ENCODE data around the gene SETDB1. TPM values are rescaled to one million over a fixed set of nuclear protein-coding genes. Genes with fewer than 3 reads are reported as not detected.
"Not testable (repeated sequence)": the region's sequence is repeated elsewhere in the genome, so short reads cannot be mapped to it uniquely, and the experiment has no call there.

Gene SETDB1
- 45.8 TPM for total RNA-seq
- long read RNA-seq, full-length matches to known transcripts, result 1 of 19 reads
- long read RNA-seq, partial matches to known transcripts, result 7 of 19 reads
- long read RNA-seq, other reads (novel, unspliced or antisense), result 11 of 19 reads

DNA sequence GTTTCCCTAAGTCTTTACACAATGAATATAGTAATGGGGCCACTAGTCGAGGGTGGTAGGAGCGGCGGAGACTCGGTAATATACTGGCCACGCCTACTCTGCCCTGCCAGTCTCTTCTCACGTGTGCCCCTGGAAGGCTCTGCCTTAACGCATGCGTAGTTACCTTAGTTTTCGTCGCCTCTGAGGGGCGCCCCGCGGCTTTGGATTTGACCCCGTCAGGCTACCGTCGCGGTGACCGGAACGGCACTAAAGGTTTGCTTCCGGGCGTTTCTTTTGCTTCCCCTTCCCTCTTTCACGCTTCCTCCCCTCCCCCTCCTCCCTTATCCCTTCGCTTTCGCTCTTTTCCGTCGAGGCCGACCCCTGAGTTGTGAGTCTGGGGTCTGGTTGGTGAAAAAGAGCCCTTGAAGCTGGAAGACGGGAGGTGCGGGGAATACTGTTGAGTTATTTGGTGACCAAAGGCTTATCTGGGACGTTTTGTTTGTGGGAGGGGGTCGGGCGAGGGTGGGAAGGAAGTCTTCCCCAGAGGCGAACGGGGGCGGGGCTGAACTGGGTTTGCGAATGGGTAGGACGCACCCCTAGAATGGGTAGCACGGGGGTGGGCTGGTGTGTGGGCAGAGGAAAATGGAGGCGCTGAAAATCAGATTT lies at the start of gene SETDB1:
SETDB1 (plus strand) TSS at position 267 of the 645 bp plus-strand sequence. CDS start 1,352 bp downstream, outside the sequence.
- peak within 1 kb of the TSS; percentile 72 for H3K4me3 ChIP-seq
- DNase-seq, result peak; percentile 98
- TF ChIP-seq, protein P1, sequence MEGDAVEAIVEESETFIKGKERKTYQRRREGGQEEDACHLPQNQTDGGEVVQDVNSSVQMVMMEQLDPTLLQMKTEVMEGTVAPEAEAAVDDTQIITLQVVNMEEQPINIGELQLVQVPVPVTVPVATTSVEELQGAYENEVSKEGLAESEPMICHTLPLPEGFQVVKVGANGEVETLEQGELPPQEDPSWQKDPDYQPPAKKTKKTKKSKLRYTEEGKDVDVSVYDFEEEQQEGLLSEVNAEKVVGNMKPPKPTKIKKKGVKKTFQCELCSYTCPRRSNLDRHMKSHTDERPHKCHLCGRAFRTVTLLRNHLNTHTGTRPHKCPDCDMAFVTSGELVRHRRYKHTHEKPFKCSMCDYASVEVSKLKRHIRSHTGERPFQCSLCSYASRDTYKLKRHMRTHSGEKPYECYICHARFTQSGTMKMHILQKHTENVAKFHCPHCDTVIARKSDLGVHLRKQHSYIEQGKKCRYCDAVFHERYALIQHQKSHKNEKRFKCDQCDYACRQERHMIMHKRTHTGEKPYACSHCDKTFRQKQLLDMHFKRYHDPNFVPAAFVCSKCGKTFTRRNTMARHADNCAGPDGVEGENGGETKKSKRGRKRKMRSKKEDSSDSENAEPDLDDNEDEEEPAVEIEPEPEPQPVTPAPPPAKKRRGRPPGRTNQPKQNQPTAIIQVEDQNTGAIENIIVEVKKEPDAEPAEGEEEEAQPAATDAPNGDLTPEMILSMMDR (IDR thresholded peaks at IDR 0.05), result no peak
- peak; percentile 99 for ATAC-seq
- peaks cover 35% of the 10 kb centered on the region for H3K36me3 ChIP-seq
- intact Hi-C loops (cut with DNase I), result loop anchor here (10.0 kb wide), 1 partner anchor 71 kb away; no protein-coding TSS in a partner anchor
- no peaks in the 10 kb centered on the region for H3K9me3 ChIP-seq
- peak within 1 kb of the TSS; percentile 86 for H3K27ac ChIP-seq
- no peaks in the 10 kb centered on the region for H3K27me3 ChIP-seq
- peaks cover 15% of the 10 kb centered on the region for H3K4me1 ChIP-seq

DNA sequence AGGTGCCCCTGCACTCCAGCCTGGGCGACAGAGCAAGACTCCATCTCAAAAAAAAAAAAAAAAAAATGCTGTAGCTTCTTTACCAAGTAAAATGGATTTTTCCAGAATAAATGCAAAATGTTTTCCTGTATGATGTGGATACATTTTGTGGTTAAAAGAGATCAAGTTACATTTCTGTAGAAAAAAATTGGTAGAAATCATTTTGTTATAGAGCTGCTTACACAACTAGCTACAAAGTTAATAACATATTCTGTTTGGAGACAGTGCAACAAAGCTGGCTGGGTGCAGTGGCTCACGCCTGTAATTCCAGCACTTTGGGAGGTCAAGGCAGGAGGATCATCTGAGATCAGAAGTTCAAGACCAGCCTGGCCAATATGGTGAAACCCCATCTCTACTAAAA lies 47.2 kb upstream of the SETDB1 start:
- ATAC-seq; H3K4me1 ChIP-seq; H3K27ac ChIP-seq; H3K4me3 ChIP-seq; H3K9me3 ChIP-seq; DNase-seq; intact Hi-C loops (cut with DNase I); H3K27me3 ChIP-seq; H3K36me3 ChIP-seq: not testable (repeated sequence)

DNA sequence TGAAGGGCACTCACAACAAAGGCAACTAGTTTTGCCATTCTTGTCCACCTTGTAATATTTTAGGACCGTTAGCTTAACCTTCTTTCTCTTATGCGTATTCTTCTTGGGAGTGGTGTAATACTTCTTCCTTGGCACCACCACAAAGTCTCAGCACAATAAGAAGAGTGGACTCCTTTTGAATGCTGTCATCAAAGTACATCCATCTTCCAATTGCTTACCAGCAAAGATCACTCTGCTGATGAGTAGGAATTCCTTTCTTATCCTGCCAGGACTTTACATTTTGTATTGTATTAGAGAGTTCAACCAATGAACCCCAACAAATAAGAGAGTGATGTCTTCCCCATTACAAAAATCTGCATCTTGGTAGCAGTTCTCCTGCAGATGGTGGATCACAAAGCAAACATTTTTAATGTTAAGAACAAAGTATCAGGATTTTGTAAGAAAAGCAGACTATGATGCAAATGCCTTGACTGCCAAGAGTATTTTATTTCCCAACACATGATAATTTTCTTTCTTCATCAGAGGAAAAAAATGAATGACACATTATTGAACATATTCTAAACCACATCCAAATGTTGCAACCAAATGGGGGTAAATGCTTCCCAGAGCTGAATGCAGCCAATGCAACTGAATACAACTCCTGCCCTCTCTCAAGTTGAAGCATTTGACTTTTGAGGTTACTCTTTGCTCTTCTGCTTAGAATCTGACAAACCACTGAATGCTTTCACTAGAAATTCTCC lies 44.7 kb upstream of the SETDB1 start:
- peak; percentile 70 for ATAC-seq
- TF ChIP-seq, protein P1 (IDR thresholded peaks at IDR 0.05), result no peak
- Histone ChIP-seq H3K4me3 (no peak overlapping the region), H3K27me3 (no peaks in the 10 kb centered on the region), H3K9me3 (no peaks in the 10 kb centered on the region), H3K27ac (peak overlapping the region; percentile 48), H3K4me1 (no peaks in the 10 kb centered on the region), H3K36me3 (no peaks in the 10 kb centered on the region)
- intact Hi-C loops (cut with DNase I), result no loop called here
- no peak for DNase-seq

DNA sequence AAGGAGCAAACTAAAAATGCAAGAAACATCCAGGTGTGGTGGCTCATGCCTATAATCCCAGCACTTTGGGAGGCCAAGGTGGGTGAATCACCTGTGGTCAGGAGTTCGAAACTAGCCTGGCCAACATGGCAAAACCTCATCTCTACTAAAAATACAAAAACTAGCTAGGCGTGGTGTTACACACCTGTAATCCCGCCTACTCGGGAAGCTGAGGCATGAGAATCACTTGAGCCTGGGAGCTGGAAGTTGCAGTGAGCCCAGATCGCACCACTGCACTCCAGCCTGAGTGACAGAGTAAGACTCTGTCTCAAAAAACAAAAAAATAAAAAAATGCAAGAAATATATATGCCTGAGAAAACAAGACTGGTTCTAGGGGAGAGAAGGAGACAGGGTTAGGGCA lies 43.0 kb upstream of the SETDB1 start:
- DNase-seq; H3K4me3 ChIP-seq; ATAC-seq; H3K4me1 ChIP-seq; H3K9me3 ChIP-seq; H3K27me3 ChIP-seq; intact Hi-C loops (cut with DNase I); H3K36me3 ChIP-seq; H3K27ac ChIP-seq: not testable (repeated sequence)

DNA sequence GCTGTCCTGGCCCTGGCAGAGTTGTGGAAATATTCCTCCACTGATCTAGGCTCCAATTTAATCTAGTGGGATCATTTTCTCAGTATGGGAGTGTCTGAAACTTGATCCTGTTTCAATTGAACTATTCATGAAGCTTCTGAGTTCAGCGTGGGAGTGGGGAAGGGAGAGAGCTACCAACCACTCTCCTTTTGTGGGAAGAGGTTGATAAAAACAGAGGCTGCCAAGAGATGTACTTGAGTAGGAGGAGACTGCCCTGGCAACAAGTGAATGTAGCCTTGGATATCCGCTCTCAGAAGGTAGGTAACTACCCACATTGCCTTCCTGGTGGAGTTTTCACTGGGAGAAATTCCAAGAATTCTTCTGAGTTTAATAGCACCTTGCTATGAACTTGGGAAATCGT lies 39.1 kb upstream of the SETDB1 start, which contains the start of gene CTXND2:
CTXND2 (plus strand) TSS at position 119 of the 400 bp plus-strand sequence. CDS start 25,179 bp downstream, outside the sequence.
- TF ChIP-seq, protein P1 (IDR thresholded peaks at IDR 0.05), result no peak
- no peak within 1 kb of the TSS for H3K4me3 ChIP-seq
- DNase-seq (no peak), ATAC-seq (no peak)
- H3K36me3 ChIP-seq, result no peaks in the 10 kb centered on the region
- H3K27me3 ChIP-seq, result no peaks in the 10 kb centered on the region
- no peak within 1 kb of the TSS for H3K27ac ChIP-seq
- intact Hi-C loops (cut with DNase I), result no loop called here
- no peaks in the 10 kb centered on the region for H3K4me1 ChIP-seq
- no peaks in the 10 kb centered on the region for H3K9me3 ChIP-seq

DNA sequence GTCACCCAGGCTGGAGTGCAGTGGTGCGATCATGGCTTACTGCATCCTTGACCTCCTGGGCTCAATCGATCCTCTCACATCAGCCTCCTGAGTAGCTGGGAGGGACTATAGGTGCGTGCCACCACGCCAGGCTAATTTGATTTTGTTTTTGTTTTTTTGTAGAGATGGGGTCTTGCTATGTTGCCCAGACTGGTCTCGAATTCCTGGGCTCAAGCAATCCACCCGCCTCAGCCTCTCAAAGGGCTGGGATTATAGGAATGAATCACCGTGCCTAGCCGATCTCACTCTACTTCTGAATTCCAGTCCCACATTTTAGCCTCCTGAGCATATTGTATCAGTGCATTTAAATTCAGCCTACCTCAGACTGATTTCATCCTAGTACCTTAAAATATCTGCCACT lies 37.4 kb upstream of the SETDB1 start:
- no peak for DNase-seq
- Histone ChIP-seq H3K4me1 (no peaks in the 10 kb centered on the region), H3K4me3 (no peak overlapping the region), H3K27me3 (no peaks in the 10 kb centered on the region), H3K36me3 (no peaks in the 10 kb centered on the region), H3K9me3 (no peaks in the 10 kb centered on the region), H3K27ac (no peak overlapping the region)
- TF ChIP-seq, protein P1 (IDR thresholded peaks at IDR 0.05), result no peak
- no peak for ATAC-seq
- intact Hi-C loops (cut with DNase I), result no loop called here

All from upper lobe of right lung (tissue), 1 donor.